Spinal cord (tissue), 10 donors: Measurements from ENCODE around the gene CECR2. TPM values are rescaled to one million over a fixed set of nuclear protein-coding genes. Genes with fewer than 3 reads are reported as not detected.

Experiments used
- DNase-seq, 6 donors: peaks; one replicate each; pipeline versions ENCODE4 v3.0.0 to v3.0.0-alpha.2; 2013 to 2015; ENCODE audit warnings: low spot score in 6 of 6, low read depth in 4 of 6
- H3K27ac ChIP-seq: one replicate; pipeline ENCODE4 v1.5.1; 2013; ENCODE audit warnings: low read depth, low read length, control low read depth
- H3K27me3 ChIP-seq: one replicate; pipeline ENCODE4 v1.6.1; 2013; ENCODE audit warnings: low read length; ENCODE audit not compliant: control insufficient read depth, insufficient read depth
- H3K36me3 ChIP-seq: one replicate; pipeline ENCODE4 v1.6.1; 2013; ENCODE audit warnings: low read length; ENCODE audit not compliant: control insufficient read depth, insufficient read depth
- H3K4me1 ChIP-seq: one replicate; pipeline ENCODE4 v1.6.1; 2013; ENCODE audit warnings: low read length; ENCODE audit not compliant: control insufficient read depth, insufficient read depth
- H3K4me3 ChIP-seq: one replicate; pipeline ENCODE4 v1.5.1; 2013; ENCODE audit warnings: low read depth, low read length, control low read depth
- H3K9me3 ChIP-seq: one replicate; pipeline ENCODE4 v1.6.1; 2013; ENCODE audit warnings: low read length; ENCODE audit not compliant: control insufficient read depth, insufficient read depth
- WGBS: methylation state at CpG from one replicate; pipeline ENCODE4 v1.1.5; 2013; ENCODE audit warnings: missing lambda C conversion rate; ENCODE audit not compliant: insufficient coverage; 5-methylcytosine and 5-hydroxymethylcytosine counted together
- polyA plus RNA-seq, 2 donors: library from polyadenylated mRNA; unstranded; fragments of 120-200 nt; gene quantifications; one replicate each; pipeline ENCODE4 v1.2.1, GENCODE V29; 2013; ENCODE audit not compliant: insufficient read length in 2 of 2
- total RNA-seq, 2 donors: library from RNA; depleted of rRNA in 1 of 2; stranded (reverse); fragments of 120-200 nt in 1 of 2; fragments of >200 nt in 1 of 2; gene quantifications; one replicate each; pipeline versions ENCODE4 v1.2.3 to v1.2.4, GENCODE V29; 2013 to 2014
- donor health status: healthy.

Gene CECR2
- total and polyA plus RNA-seq, 4 donors: 5.1 to 17.0 (median 10.8) TPM

- no peaks in the 10 kb centered on the region for H3K36me3 ChIP-seq
- DNase-seq: no peak
- H3K4me3 ChIP-seq: no peak overlapping the region
- H3K9me3 ChIP-seq: no peaks in the 10 kb centered on the region
- 79% methylated on average over 6 of the region's 8 CpGs for WGBS
- H3K27me3 ChIP-seq: no peaks in the 10 kb centered on the region
- no peak overlapping the region for H3K27ac ChIP-seq
- no peaks in the 10 kb centered on the region for H3K4me1 ChIP-seq
Observed at GRCh38 chr22:17339095-17339693, 30.1 kb upstream of the CECR2 start.

- no peak for DNase-seq
- no peaks in the 10 kb centered on the region for H3K9me3 ChIP-seq
- H3K4me1 ChIP-seq: no peaks in the 10 kb centered on the region
- H3K27ac ChIP-seq: no peak overlapping the region
- no peaks in the 10 kb centered on the region for H3K27me3 ChIP-seq
- no peaks in the 10 kb centered on the region for H3K36me3 ChIP-seq
- H3K4me3 ChIP-seq: no peak overlapping the region
- WGBS: 55% methylated on average over 2 of the region's 5 CpGs
Observed at GRCh38 chr22:17342361-17342760, 26.9 kb upstream of the CECR2 start.

- H3K27me3 ChIP-seq: no peaks in the 10 kb centered on the region
- no peak overlapping the region for H3K4me3 ChIP-seq
- no peak overlapping the region for H3K27ac ChIP-seq
- H3K36me3 ChIP-seq: no peaks in the 10 kb centered on the region
- no peaks in the 10 kb centered on the region for H3K9me3 ChIP-seq
- no peak for DNase-seq
- WGBS: 100% methylated on average over 2 of the region's 2 CpGs
- H3K4me1 ChIP-seq: no peaks in the 10 kb centered on the region
Observed at GRCh38 chr22:17343766-17344165, 25.5 kb upstream of the CECR2 start.

- Histone ChIP-seq H3K36me3 (no peaks in the 10 kb centered on the region), H3K27ac (no peak overlapping the region), H3K4me1 (no peaks in the 10 kb centered on the region), H3K27me3 (no peaks in the 10 kb centered on the region), H3K4me3 (no peak overlapping the region), H3K9me3 (no peaks in the 10 kb centered on the region)
- no peak for DNase-seq
- WGBS: 73% methylated on average over 3 of the region's 4 CpGs
Observed at GRCh38 chr22:17346578-17346977, 22.7 kb upstream of the CECR2 start.

GRCh38 chr22:17347724-17348123 is 21.5 kb upstream of the CECR2 start:
- no peaks in the 10 kb centered on the region for H3K9me3 ChIP-seq
- no peak overlapping the region for H3K4me3 ChIP-seq
- H3K27me3 ChIP-seq: no peaks in the 10 kb centered on the region
- no peaks in the 10 kb centered on the region for H3K36me3 ChIP-seq
- no peaks in the 10 kb centered on the region for H3K4me1 ChIP-seq
- no peak for DNase-seq
- H3K27ac ChIP-seq: no peak overlapping the region
- 97% methylated on average over 11 of the region's 11 CpGs for WGBS

- no peak overlapping the region for H3K27ac ChIP-seq
- no peaks in the 10 kb centered on the region for H3K9me3 ChIP-seq
- no peak overlapping the region for H3K4me3 ChIP-seq
- H3K36me3 ChIP-seq: no peaks in the 10 kb centered on the region
- WGBS: 77% methylated on average over 12 of the region's 14 CpGs
- DNase-seq: no peak
- no peaks in the 10 kb centered on the region for H3K4me1 ChIP-seq
- H3K27me3 ChIP-seq: no peaks in the 10 kb centered on the region
Observed at GRCh38 chr22:17348464-17349103, 20.7 kb upstream of the CECR2 start.

- no peaks in the 10 kb centered on the region for H3K9me3 ChIP-seq
- WGBS: 88% methylated on average over 6 of the region's 10 CpGs
- DNase-seq: no peak
- H3K4me3 ChIP-seq: no peak overlapping the region
- no peaks in the 10 kb centered on the region for H3K4me1 ChIP-seq
- no peak overlapping the region for H3K27ac ChIP-seq
- H3K36me3 ChIP-seq: no peaks in the 10 kb centered on the region
- no peaks in the 10 kb centered on the region for H3K27me3 ChIP-seq
Observed at GRCh38 chr22:17349172-17349571, 20.1 kb upstream of the CECR2 start.

GRCh38 chr22:17350292-17350691 is 19.0 kb upstream of the CECR2 start:
- Histone ChIP-seq H3K9me3 (no peaks in the 10 kb centered on the region), H3K4me3 (no peak overlapping the region), H3K36me3 (no peaks in the 10 kb centered on the region), H3K27me3 (no peaks in the 10 kb centered on the region), H3K27ac (no peak overlapping the region), H3K4me1 (no peaks in the 10 kb centered on the region)
- no peak for DNase-seq
- WGBS: 75% methylated on average over 1 of the region's 3 CpGs

- 90% methylated on average over 4 of the region's 4 CpGs for WGBS
- no peak overlapping the region for H3K27ac ChIP-seq
- H3K9me3 ChIP-seq: no peaks in the 10 kb centered on the region
- DNase-seq: no peak
- no peaks in the 10 kb centered on the region for H3K36me3 ChIP-seq
- no peak overlapping the region for H3K4me3 ChIP-seq
- H3K27me3 ChIP-seq: no peaks in the 10 kb centered on the region
- H3K4me1 ChIP-seq: no peaks in the 10 kb centered on the region
Observed at GRCh38 chr22:17352798-17353197, 16.5 kb upstream of the CECR2 start.

- H3K4me1 ChIP-seq: peaks cover 6% of the 10 kb centered on the region
- no peaks in the 10 kb centered on the region for H3K36me3 ChIP-seq
- no peak overlapping the region for H3K27ac ChIP-seq
- no peaks in the 10 kb centered on the region for H3K27me3 ChIP-seq
- no peak overlapping the region for H3K4me3 ChIP-seq
- no peaks in the 10 kb centered on the region for H3K9me3 ChIP-seq
- no peak for DNase-seq
- 78% methylated on average over 1 of the region's 2 CpGs for WGBS
Observed at GRCh38 chr22:17357688-17358087, 11.6 kb upstream of the CECR2 start.
